Natural killer cell (primary cell): Measurements from ENCODE around the gene HOXA6. TPM values are rescaled to one million over a fixed set of nuclear protein-coding genes. Genes with fewer than 3 reads are reported as not detected.

ENCODE experiments used
- ATAC-seq, 3 donors: fragments of 150-1000 bp in 2 of 3; fragments of 200-7000 bp in 1 of 3; cut with Tn5 transposase; 1 replicate in 1 of 3; 2 replicates in 2 of 3; pipeline ENCODE4 v1.10.0; 2021; ENCODE audit warnings: mild to moderate bottlenecking in 2 of 3, moderate library complexity in 2 of 3
- DNase-seq, 2 donors: peaks; one replicate each; pipeline versions ENCODE4 v3.0.0 to v3.0.0-alpha.2; 2013 to 2021; ENCODE audit warnings: mixed read lengths in 1 of 2
- H3K27ac ChIP-seq: one replicate; pipeline ENCODE4 v1.5.1; 2013; ENCODE audit warnings: mild to moderate bottlenecking, low read length
- H3K27me3 ChIP-seq: one replicate; pipeline ENCODE4 v1.6.1; 2013; ENCODE audit warnings: low read length; ENCODE audit not compliant: control insufficient read depth, insufficient read depth
- H3K36me3 ChIP-seq: one replicate; pipeline ENCODE4 v1.6.1; 2013; ENCODE audit warnings: low read length; ENCODE audit not compliant: control insufficient read depth, insufficient read depth
- H3K4me1 ChIP-seq: one replicate; pipeline ENCODE4 v1.6.1; 2013; ENCODE audit warnings: low read length; ENCODE audit not compliant: control insufficient read depth, insufficient read depth
- H3K4me3 ChIP-seq: one replicate; pipeline ENCODE4 v1.5.1; 2013; ENCODE audit warnings: low read length
- H3K9me3 ChIP-seq: one replicate; pipeline ENCODE4 v1.6.1; 2013; ENCODE audit warnings: low read length; ENCODE audit not compliant: control insufficient read depth, insufficient read depth
- H3K27ac Mint-ChIP-seq, 2 donors: one replicate each; pipeline ENCODE4 v1.8.0; 2022; ENCODE audit warnings: mild to moderate bottlenecking in 2 of 2, mixed read lengths in 2 of 2, moderate library complexity in 1 of 2
- H3K27me3 Mint-ChIP-seq, 2 donors: one replicate each; pipeline ENCODE4 v1.8.0; 2022; ENCODE audit warnings: low read depth in 2 of 2, mixed read lengths in 2 of 2
- H3K36me3 Mint-ChIP-seq: one replicate; pipeline ENCODE4 v1.8.0; 2022; ENCODE audit warnings: mixed read lengths
- H3K4me1 Mint-ChIP-seq, 2 donors: one replicate each; pipeline ENCODE4 v1.8.0; 2022; ENCODE audit warnings: mixed read lengths in 2 of 2
- H3K4me3 Mint-ChIP-seq: one replicate; pipeline ENCODE4 v1.8.0; 2022; ENCODE audit warnings: mild to moderate bottlenecking, moderate library complexity, mixed read lengths
- H3K9me3 Mint-ChIP-seq, 2 donors: one replicate each; pipeline ENCODE4 v1.8.0; 2022; ENCODE audit warnings: mixed read lengths in 2 of 2
- CTCF ChIP-seq: fragments of 200-600 bp; IDR thresholded peaks from one replicate; pipeline ENCODE4 v1.8.0; 2022; ENCODE audit warnings: antibody characterized with exemption
- WGBS: methylation state at CpG from one replicate; pipeline ENCODE4 v1.1.7; 2013; ENCODE audit warnings: missing lambda C conversion rate; ENCODE audit not compliant: insufficient coverage; 5-methylcytosine and 5-hydroxymethylcytosine counted together
- intact Hi-C: fragments of 100-400 bp; cut with micrococcal nuclease; formaldehyde crosslinking; loops from one replicate; pipeline ENCODE4 v1.14.2; 2022
- total RNA-seq, 4 donors: library from RNA; stranded (reverse); fragments of 120-200 nt in 1 of 4; gene quantifications; one replicate each; pipeline versions ENCODE4 v1.2.3 to v1.2.4, GENCODE V29; 2013 to 2022

Gene HOXA6
- total RNA-seq, 3 donors from 2014 or later (not counting 1 experiment from before 2014, with no cell fraction given) = 0.28 to 0.65 (median 0.43) TPM

DNA sequence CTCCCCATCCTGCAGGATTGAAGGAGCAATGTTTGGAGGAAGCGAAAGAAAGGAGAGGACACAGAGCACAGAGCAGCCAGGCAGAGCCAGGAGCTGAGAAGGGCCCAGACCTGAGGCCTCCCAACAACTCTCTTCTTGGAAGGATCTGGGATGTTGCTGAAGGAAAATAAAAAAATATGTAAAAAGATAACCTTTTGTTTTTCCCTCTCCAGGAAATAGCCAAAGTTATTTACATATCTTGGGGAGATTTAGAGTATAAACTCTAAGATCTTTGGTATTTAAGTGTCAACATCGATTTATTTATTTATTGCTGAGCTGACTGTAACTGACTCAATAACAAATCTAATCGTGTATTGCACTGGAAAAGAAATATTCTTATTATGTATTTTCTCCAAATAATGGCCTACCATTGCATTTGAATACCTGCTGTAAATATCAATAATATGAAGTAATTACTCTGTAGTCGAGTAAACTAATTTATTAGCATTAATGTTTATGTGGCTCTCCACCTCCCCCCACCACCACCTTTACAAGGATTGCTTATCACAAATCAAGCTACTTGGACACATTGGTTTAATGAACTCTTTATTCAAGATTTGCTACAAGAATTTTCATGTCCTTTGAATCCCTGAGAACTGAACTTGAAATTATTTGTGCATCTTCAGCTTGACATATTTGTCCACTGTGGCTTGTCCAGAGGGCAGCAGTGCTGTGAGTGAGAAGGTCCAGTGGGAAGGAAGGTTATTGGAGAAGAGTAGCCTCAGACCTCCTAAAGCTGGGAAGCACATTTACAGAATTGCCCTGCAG is 39.3 kb upstream of the HOXA6 start:
- Mint-ChIP-seq H3K9me3 (no peaks in the 10 kb centered on the region), H3K27ac (no peak overlapping the region), H3K4me3 (peak overlapping the region; percentile 81), H3K36me3 (no peaks in the 10 kb centered on the region), H3K4me1 (peaks cover 45 to 58% of the 10 kb centered on the region in 2 donors), H3K27me3 (peaks cover 82 to 85% of the 10 kb centered on the region in 2 donors)
- ATAC-seq = no peak
- peaks cover 59% of the 10 kb centered on the region for H3K4me1 ChIP-seq
- no peak overlapping the region for H3K4me3 ChIP-seq
- DNase-seq = no peak
- peaks cover 96% of the 10 kb centered on the region for H3K27me3 ChIP-seq
- H3K27ac ChIP-seq = no peak overlapping the region
- no peaks in the 10 kb centered on the region for H3K9me3 ChIP-seq
- intact Hi-C loops = loop anchor here (2.0 to 5.0 kb wide), 2 partner anchors 14 to 35 kb away; partner anchors contain the start of gene HOXA3
- 63% methylated on average over 1 of the region's 4 CpGs for WGBS
- no peak for TF ChIP-seq CTCF
- no peaks in the 10 kb centered on the region for H3K36me3 ChIP-seq

- Histone ChIP-seq H3K36me3 (no peaks in the 10 kb centered on the region), H3K9me3 (no peaks in the 10 kb centered on the region), H3K4me3 (no peak overlapping the region), H3K27ac (no peak overlapping the region), H3K27me3 (peaks cover 90% of the 10 kb centered on the region), H3K4me1 (peaks cover 56% of the 10 kb centered on the region)
- DNase-seq (peak; percentile 15 to 25), ATAC-seq (no peak)
- H3K4me3 Mint-ChIP-seq = peak overlapping the region; percentile 81
- no peak for TF ChIP-seq CTCF
- intact Hi-C loops = loop anchor here (2.0 to 5.0 kb wide), 3 partner anchors 13 to 34 kb away; partner anchors contain the start of genes HOXA3 and HOXA9
- peaks cover 80 to 85% of the 10 kb centered on the region in 2 donors for H3K27me3 Mint-ChIP-seq
- WGBS = 9% methylated on average over 23 of the region's 24 CpGs
- H3K27ac Mint-ChIP-seq = peak overlapping the region; percentile 8 to 29
- peaks cover 44 to 58% of the 10 kb centered on the region in 2 donors for H3K4me1 Mint-ChIP-seq
- H3K9me3 Mint-ChIP-seq = no peaks in the 10 kb centered on the region
- no peaks in the 10 kb centered on the region for H3K36me3 Mint-ChIP-seq
Observed at GRCh38 chr7:27185854-27186667, 38.5 kb upstream of the HOXA6 start.

DNA sequence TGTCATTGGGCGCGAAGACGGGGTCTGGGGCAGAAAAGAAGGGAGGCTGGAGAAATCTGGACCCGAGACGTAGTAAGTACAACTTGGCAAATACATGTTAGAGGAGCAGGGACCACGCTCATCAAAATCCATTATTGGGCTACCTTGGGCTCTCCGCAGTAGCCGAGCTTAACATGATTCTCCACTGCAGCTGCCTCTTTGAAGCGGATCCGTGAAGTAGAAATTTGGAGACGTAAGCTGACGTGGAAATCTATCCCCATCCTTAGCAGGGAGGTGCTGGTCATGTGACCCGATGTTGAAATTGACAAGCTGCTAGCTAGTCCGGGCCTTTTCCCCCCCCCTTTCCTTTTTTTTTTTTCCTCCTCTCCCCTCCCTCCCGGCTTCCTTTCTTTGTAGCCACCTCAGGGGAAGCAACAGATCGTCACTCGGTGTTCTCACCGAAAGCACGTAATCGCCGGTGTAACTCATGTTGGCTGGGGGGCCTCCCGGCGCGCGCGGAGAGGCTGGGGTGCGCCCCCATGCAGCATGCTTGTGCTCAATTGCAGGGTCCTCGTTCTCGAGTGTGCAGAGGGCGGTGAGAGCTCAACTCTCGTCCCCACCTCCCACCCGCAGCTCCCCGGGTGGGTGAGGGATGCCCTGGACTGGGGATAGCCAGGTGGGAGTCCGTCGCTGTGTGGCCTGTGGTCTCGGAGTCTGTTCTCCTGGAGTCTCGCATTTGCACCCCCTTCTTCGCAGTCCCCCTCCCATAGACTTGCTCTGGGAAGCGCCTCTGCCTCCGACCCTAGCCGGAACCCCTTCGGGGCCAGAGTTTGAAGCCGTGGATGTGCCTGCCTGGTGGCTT is 37.7 kb upstream of the HOXA6 start, which contains the start of gene HOXA11:
Gene HOXA11 (minus strand): TSS at position 220 of the 841 bp plus-strand sequence. CDS start 88 bp downstream, at position 132.
- Mint-ChIP-seq H3K9me3 (no peaks in the 10 kb centered on the region), H3K27ac (peak within 1 kb of the TSS; percentile 31 to 58), H3K4me3 (peak within 1 kb of the TSS; percentile 81), H3K27me3 (peaks cover 74 to 82% of the 10 kb centered on the region in 2 donors), H3K36me3 (no peaks in the 10 kb centered on the region), H3K4me1 (peaks cover 44 to 58% of the 10 kb centered on the region in 2 donors)
- Histone ChIP-seq H3K27ac (no peak within 1 kb of the TSS), H3K4me1 (peaks cover 56% of the 10 kb centered on the region), H3K36me3 (no peaks in the 10 kb centered on the region), H3K4me3 (peak within 1 kb of the TSS; percentile 30), H3K9me3 (no peaks in the 10 kb centered on the region), H3K27me3 (peaks cover 90% of the 10 kb centered on the region)
- whole genome bisulfite sequencing = 6% methylated on average over 43 of the region's 43 CpGs
- peak; percentile 16 to 53 for DNase-seq
- ATAC-seq = peak in 2 of 3 donors; percentile 16 to 24
- no peak for TF ChIP-seq CTCF
- intact Hi-C loops = loop anchor here (2.0 to 5.0 kb wide), 2 partner anchors 20 to 33 kb away; partner anchors contain the start of genes HOXA3 and HOXA9
